Measurements from ENCODE around the gene MED20.

Gene MED20

DNA sequence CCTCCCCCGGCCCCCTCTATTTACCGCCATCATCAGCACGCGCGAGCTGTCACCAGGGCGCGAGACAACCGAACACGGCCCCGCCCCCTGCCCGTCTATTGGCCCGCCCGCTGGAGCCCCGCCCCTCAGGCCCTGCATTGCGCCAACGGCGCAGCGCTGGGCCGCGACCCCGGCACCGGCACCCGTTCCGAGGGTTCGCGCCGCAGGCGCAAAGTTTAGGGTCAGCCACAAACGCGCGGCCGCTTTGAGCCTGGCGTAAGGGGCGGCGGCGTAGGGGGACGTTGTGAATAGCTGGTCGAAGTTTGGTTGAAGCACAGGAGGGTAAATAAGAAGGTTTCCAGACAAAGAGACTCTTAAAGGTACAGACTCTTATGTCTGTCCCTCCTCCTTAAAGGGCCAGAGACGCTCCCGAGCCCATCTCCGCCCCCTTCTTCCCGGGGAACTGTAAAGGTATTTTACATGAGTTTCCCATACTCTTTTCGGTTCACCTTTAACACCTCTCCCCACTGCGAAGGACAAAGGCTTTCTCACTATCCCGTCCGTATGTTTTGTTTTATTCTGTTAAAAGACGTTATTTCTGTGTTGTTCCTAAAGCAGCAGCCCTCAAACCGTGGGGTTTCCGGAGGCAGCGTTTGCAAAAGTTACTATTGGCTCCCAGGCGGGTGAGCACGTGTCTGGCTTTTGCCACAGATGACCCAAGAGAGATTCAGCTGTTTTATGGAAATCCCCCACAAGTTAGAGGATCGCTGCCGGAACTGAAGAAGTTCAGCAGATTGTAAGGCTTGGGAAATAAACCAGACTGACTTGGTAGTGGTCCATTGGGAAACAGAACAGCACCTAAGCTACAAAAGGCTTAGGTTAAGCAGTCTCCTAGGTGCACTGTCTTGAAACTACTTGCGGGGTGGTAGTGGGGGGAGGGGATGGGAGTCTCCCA is 25.4 kb downstream of the MED20 start, which contains the start of gene USP49:
USP49 (minus strand) TSS at position 76 of the 934 bp plus-strand sequence. CDS start 88,392 bp downstream, outside the sequence.
- peak; percentile 42 for DNase-seq (ENCODE audit: low read depth)
- TF ChIP-seq, protein P1, sequence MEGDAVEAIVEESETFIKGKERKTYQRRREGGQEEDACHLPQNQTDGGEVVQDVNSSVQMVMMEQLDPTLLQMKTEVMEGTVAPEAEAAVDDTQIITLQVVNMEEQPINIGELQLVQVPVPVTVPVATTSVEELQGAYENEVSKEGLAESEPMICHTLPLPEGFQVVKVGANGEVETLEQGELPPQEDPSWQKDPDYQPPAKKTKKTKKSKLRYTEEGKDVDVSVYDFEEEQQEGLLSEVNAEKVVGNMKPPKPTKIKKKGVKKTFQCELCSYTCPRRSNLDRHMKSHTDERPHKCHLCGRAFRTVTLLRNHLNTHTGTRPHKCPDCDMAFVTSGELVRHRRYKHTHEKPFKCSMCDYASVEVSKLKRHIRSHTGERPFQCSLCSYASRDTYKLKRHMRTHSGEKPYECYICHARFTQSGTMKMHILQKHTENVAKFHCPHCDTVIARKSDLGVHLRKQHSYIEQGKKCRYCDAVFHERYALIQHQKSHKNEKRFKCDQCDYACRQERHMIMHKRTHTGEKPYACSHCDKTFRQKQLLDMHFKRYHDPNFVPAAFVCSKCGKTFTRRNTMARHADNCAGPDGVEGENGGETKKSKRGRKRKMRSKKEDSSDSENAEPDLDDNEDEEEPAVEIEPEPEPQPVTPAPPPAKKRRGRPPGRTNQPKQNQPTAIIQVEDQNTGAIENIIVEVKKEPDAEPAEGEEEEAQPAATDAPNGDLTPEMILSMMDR (IDR thresholded peaks at IDR 0.05; ENCODE audit: low read depth, low read length, missing control alignments) = no peak
- H3K4me3 ChIP-seq (ENCODE audit: low read depth, low read length) = peak within 1 kb of the TSS; percentile 59
- in situ Hi-C loops (cut with HindIII; ENCODE audit: low sequenced_read_pairs) = no loop called here

GRCh38 chr6:41894366-41895299 is 26.3 kb downstream of the MED20 start:
- in situ Hi-C loops (cut with HindIII; ENCODE audit: low sequenced_read_pairs) = no loop called here
- H3K4me3 ChIP-seq (ENCODE audit: low read depth, low read length) = peak overlapping the region; percentile 59
- TF ChIP-seq, protein P1 (IDR thresholded peaks at IDR 0.05; ENCODE audit: low read depth, low read length, missing control alignments) = no peak
- no peak for DNase-seq (ENCODE audit: low read depth)

GRCh38 chr6:41892921-41893564 is 27.9 kb downstream of the MED20 start:
- no peak for DNase-seq (ENCODE audit: low read depth)
- no peak overlapping the region for H3K4me3 ChIP-seq (ENCODE audit: low read depth, low read length)
- TF ChIP-seq, protein P1 (IDR thresholded peaks at IDR 0.05; ENCODE audit: low read depth, low read length, missing control alignments) = no peak
- in situ Hi-C loops (cut with HindIII; ENCODE audit: low sequenced_read_pairs) = no loop called here

GRCh38 chr6:41887331-41887751 is 33.6 kb downstream of the MED20 start:
- in situ Hi-C loops (cut with HindIII; ENCODE audit: low sequenced_read_pairs) = no loop called here
- no peak overlapping the region for H3K4me3 ChIP-seq (ENCODE audit: low read depth, low read length)
- TF ChIP-seq, protein P1 (IDR thresholded peaks at IDR 0.05; ENCODE audit: low read depth, low read length, missing control alignments) = no peak
- no peak for DNase-seq (ENCODE audit: low read depth)

- no peak for DNase-seq (ENCODE audit: low read depth)
- TF ChIP-seq, protein P1 (IDR thresholded peaks at IDR 0.05; ENCODE audit: low read depth, low read length, missing control alignments) = no peak
- in situ Hi-C loops (cut with HindIII; ENCODE audit: low sequenced_read_pairs) = no loop called here
- H3K4me3 ChIP-seq (ENCODE audit: low read depth, low read length) = no peak overlapping the region
These were observed 35.0 kb downstream of the MED20 start for GRCh38 chr6:41885930-41886329.

DNA sequence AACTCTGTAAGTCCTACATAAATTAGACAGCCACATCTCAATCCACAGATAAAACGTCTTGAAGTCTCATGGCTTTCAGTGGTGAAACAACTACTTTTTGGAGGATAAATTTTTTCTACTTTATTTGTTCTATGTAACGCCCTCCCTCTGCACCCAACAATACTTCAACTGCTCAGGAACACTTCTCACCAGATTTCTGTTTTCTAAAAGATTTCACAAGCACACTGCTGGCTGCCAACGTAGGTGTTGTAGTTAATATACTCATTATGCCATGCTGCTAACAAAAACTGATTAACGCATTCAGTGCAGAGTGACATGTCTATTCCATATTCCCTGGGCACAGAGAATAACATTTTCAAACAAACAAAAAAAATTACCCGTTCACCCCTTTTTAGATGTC is 36.0 kb downstream of the MED20 start:
- H3K4me3 ChIP-seq (ENCODE audit: low read depth, low read length) = no peak overlapping the region
- TF ChIP-seq, protein P1 (IDR thresholded peaks at IDR 0.05; ENCODE audit: low read depth, low read length, missing control alignments) = no peak
- no peak for DNase-seq (ENCODE audit: low read depth)
- in situ Hi-C loops (cut with HindIII; ENCODE audit: low sequenced_read_pairs) = no loop called here
